ENCODE data around the gene NUP42. TPM values are rescaled to one million over a fixed set of nuclear protein-coding genes. Genes with fewer than 3 reads are reported as not detected.
"Not testable (repeated sequence)": the region's sequence is repeated elsewhere in the genome, so short reads cannot be mapped to it uniquely, and the experiment has no call there.

The NUP42 gene
- polyA plus RNA-seq, 12 donors = 26.5 to 57.9 (median 35.0) TPM; not detected in 1

GRCh38 chr7:23193650-23194227 lies 11.9 kb downstream of the NUP42 start:
- DNase-seq = not testable (repeated sequence)

GRCh38 chr7:23196306-23196705 lies 14.5 kb downstream of the NUP42 start:
- no peak for DNase-seq

GRCh38 chr7:23197745-23198144 lies 15.9 kb downstream of the NUP42 start:
- DNase-seq = not testable (repeated sequence)

GRCh38 chr7:23200331-23200730 lies 18.5 kb downstream of the NUP42 start:
- DNase-seq = no peak

GRCh38 chr7:23204241-23204640 lies 22.4 kb downstream of the NUP42 start:
- DNase-seq = no peak

DNA sequence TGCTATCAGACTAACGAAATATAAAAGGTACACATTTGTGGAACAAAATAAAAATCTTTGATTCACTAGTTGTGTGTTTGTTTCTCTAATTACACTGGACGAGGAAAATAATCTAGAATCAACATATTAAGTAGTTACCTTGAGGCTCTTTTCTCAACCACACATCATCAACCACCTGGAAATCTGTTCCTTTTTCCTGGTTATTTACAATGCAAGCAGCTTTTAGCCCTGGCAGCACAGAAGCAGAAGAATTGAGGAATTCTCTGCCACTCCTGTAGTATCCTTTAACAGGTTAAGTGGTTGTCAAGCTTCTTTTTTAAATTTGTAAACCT lies 23.7 kb downstream of the NUP42 start:
- no peak for DNase-seq

DNA sequence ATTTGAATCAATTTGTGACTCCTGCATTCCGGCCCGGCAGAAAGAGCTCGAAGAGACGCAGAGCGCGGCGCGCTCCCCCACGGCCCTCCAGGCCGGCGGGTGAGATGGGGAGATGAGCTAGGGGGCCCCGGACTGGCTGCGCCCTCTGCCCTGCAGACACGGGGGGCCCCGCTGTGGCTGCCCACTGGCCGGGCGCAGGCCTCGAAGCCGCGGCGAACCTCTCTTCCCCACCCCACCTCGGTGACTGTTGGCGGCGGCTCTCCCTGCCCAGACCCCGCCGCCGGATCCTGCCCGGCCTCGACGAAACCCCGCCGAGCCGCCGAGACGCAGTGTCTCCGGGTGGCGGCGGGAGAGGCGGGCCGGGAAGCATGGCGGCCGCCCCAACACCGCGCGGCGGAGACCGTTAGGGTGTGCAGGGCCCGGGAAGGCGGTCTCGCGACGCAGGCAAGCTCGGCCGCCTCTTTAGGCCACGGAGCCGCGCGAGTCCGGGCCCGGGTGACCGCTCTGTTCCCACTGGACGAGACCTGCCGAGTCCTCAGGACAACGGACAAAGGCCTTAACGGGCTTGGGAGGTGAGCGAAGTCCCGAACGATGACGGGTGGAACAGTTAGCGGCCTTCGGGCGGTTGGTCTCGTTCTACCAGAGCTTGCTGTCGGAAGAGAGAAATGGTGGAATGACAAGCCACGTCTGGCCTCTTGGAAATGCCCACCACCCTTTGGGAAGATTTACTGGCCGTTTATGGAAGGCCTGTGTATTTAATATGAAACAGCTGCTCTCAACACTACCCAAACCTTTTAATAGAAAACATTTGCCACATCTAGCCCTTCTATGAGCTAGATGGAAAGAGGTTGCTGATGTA lies 24.3 kb downstream of the NUP42 start:
- DNase-seq = peak; percentile 62

- DNase-seq = no peak
Observed at GRCh38 chr7:23207021-23207420, 25.2 kb downstream of the NUP42 start.

DNA sequence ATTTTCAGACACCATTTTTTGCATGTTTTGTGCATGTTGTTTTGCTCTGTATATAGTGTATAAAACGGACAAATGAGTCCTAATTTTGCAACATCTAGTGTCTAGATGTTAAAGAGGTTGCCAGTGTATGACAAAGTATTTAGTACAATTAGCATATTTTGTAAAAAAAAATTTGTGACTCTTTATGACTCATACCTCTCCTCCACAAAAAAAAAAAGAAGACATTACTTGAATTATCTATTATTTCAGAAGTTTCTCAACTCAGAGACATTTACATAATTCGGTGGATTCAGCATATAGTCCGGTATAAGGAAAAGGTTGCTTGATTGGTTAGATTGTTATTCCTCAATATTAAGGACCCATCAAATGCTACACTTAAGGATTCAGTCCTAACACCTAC lies 26.0 kb downstream of the NUP42 start:
- DNase-seq = no peak

GRCh38 chr7:23208316-23208715 lies 26.5 kb downstream of the NUP42 start:
- DNase-seq = no peak

GRCh38 chr7:23210506-23210905 lies 28.7 kb downstream of the NUP42 start:
- DNase-seq = no peak

DNA sequence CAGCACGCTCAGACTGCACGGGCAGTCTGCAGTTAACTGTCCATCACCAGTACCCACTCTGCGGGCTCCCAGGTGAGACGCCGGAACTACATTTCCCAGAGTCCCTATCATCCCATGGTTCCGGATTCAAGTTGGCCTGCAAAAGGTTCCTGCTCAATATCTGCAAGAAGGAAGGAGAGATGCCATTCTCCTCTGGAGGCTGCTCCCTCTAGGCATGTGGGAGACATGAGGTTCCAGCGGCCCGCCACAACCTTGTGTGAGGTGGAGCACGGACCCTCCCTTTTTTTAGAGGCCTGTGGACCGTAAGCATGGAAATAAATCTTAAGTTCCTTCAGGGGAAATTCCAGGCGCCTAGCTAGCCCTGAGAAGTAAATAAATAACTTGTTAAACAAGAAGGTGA lies 29.7 kb downstream of the NUP42 start:
- no peak for DNase-seq

DNA sequence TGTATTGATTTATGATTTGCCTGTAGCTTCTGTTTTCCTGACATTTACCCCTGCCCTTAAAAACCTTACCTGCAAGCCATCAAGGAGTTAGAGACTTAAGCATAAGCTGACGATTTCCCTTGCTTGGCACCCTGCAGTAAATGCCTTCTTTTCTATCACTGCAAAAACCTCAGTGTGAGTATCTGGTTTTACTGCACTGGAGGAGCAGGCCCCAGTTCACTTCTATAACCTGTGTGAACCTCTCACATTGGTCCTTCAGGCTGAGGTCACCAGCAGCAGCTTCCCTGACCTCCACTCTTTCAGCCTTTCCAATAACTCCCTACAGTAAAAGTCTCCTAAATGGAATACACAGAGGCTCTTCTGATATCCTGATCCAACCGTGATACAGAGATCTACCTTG lies 30.5 kb downstream of the NUP42 start:
- DNase-seq = no peak

DNA sequence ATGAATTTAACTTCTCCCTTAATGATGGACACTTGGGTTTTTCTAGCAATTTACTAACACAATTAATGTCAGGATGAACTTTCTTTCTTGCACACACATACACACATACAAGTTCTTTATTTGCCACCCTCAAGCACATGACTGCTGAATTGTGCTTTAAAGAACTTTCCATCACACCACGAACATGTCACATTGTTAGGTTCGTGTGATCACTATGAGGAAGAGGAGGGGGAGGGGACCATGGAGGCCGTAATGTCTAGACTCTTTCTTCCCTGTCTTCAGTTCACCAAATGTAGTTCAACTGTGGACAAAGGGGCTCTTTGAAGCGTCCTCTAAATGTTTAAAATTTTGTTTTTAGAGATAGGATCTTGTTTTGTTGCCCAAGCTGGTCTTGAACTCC lies 31.0 kb downstream of the NUP42 start:
- DNase-seq = no peak

GRCh38 chr7:23213755-23214154 lies 31.9 kb downstream of the NUP42 start:
- no peak for DNase-seq

DNA sequence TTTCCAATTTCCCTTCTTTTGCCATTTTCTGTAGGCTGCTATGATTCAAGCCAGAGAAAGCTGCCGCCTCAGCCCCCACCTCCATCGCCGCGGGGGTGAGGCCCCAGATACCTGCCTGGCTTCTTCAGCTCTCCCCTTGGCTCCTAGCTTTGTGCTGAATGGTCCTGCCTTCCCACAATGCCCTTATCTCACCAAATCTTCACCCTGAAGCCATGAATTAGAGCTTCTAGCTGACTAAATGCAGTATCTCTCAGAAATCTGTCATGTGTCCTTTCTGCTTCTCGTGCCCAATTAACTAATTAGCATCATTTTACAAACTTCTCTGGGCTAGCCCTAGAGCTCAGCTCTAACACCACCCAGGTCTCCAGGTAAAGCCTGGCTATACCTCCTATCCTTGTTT lies 32.6 kb downstream of the NUP42 start:
- DNase-seq = no peak

DNA sequence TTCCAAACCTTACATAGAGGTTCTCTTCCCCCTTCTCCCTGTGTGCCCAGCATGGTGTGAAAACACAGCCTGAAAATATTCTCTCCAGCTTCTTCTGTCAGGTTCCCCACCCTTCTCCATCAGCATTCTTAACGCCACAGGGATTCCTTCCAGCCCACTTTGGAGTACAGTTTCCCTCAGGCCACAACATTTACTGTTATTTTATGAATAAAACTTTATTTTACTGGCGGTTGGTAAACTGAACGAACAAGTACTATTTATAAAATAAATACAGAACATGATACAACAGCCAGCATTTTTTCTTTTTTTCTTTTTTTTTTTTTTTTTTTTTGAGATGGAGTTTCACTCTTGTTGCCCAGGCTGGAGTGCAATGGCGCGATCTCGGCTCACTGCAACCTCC lies 33.1 kb downstream of the NUP42 start:
- DNase-seq = no peak

GRCh38 chr7:23216021-23216420 lies 34.2 kb downstream of the NUP42 start:
- no peak for DNase-seq

- DNase-seq = no peak
Observed at GRCh38 chr7:23218196-23218595, 36.3 kb downstream of the NUP42 start.

GRCh38 chr7:23220690-23221305 lies 39.0 kb downstream of the NUP42 start:
- no peak for DNase-seq

DNA sequence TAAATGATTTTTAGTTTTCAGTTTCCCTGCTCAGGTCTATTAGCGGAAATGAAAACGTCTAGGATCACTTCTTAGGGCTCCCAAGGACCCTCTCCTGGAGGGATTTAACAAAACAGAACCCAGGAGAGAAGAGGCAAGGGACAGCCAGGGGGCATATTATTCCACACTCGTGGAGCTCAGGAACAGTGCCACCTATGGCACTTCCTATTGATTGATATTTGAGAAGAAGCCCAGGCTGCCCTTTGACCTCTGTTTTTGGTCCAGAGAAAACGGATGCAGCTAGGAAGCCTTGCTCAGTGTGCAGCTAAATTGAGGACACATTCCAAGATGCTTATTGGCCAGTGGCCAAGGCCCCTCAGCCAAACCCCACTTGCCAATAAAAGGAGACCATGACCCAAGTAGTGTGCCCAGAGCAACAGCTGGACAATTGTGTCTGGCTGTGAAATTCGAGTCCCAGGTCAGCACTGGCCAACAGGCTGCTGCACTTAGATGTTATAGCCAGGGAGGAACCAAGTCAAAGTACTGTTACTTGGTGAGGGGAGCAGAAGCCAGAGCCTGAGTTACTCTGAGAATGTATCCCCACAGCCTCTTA lies 40.7 kb downstream of the NUP42 start:
- DNase-seq = no peak

DNA sequence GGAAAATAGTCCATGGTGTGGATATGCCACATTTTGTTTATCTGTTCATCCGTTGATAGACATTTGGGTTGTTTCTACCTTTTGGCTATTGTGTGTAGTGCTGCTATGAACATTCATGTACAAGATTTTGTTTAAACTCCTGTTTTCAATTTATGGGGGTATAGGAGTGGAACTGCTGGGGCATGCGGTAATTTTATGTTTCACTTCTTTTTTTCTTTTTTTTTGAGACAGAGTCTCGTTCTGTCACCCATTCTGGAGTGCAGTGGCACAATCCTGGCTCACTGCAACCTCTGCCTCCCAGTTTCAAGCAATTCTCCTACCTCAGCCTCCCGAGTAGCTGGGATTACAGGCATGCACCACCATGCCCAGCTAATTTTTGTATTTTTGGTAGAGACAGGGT lies 42.5 kb downstream of the NUP42 start:
- DNase-seq = not testable (repeated sequence)

Measured in muscle of arm (tissue), 12 donors.